ENCODE measurements around the gene TUBA4B.
"Not testable (repeated sequence)": the region's sequence is repeated elsewhere in the genome, so short reads cannot be mapped to it uniquely, and the experiment has no call there.

The TUBA4B gene

GRCh38 chr2:219247678-219248642 is 5.1 kb upstream of the TUBA4B start:
- peak; percentile 42 for DNase-seq (ENCODE audit: low read depth, low spot score)

- DNase-seq (ENCODE audit: low read depth, low spot score) = no peak
These were observed 4.2 kb upstream of the TUBA4B start for GRCh38 chr2:219248845-219249202.

GRCh38 chr2:219249203-219249980 is 3.7 kb upstream of the TUBA4B start:
- DNase-seq (ENCODE audit: low read depth, low spot score) = no peak

GRCh38 chr2:219250049-219250781 is 2.8 kb upstream of the TUBA4B start:
- DNase-seq (ENCODE audit: low read depth, low spot score) = no peak

GRCh38 chr2:219251656-219252055 is 1.4 kb upstream of the TUBA4B start:
- no peak for DNase-seq (ENCODE audit: low read depth, low spot score)

GRCh38 chr2:219252084-219252483 is 959 bp upstream of the TUBA4B start:
- DNase-seq (ENCODE audit: low read depth, low spot score) = no peak

GRCh38 chr2:219252570-219252899 is 508 bp upstream of the TUBA4B start:
- no peak for DNase-seq (ENCODE audit: low read depth, low spot score)

GRCh38 chr2:219253753-219254589 is 928 bp downstream of the TUBA4B start, which contains the start of gene TUBA4A:
TUBA4A (minus strand) TSS chr2:219253918; CDS start chr2:219253858, 60 bp downstream.
- peak; percentile 81 for DNase-seq (ENCODE audit: low read depth, low spot score)

- DNase-seq (ENCODE audit: low read depth, low spot score) = no peak
These were observed 1.7 kb downstream of the TUBA4B start for GRCh38 chr2:219254590-219255201.

- not testable (repeated sequence) for DNase-seq (ENCODE audit: low read depth, low spot score)
These were observed 5.9 kb downstream of the TUBA4B start for GRCh38 chr2:219258942-219259341.

- no peak for DNase-seq (ENCODE audit: low read depth, low spot score)
These were observed 8.2 kb downstream of the TUBA4B start for GRCh38 chr2:219261024-219261855.

- DNase-seq (ENCODE audit: low read depth, low spot score) = no peak
These were observed 13.2 kb downstream of the TUBA4B start for GRCh38 chr2:219266232-219266631.

GRCh38 chr2:219266886-219267285 is 13.8 kb downstream of the TUBA4B start:
- no peak for DNase-seq (ENCODE audit: low read depth, low spot score)

GRCh38 chr2:219268294-219268693 is 15.3 kb downstream of the TUBA4B start:
- no peak for DNase-seq (ENCODE audit: low read depth, low spot score)

GRCh38 chr2:219269362-219270054 is 16.5 kb downstream of the TUBA4B start:
- no peak for DNase-seq (ENCODE audit: low read depth, low spot score)

GRCh38 chr2:219270055-219270372 is 17.0 kb downstream of the TUBA4B start:
- no peak for DNase-seq (ENCODE audit: low read depth, low spot score)

- no peak for DNase-seq (ENCODE audit: low read depth, low spot score)
These were observed 18.0 kb downstream of the TUBA4B start for GRCh38 chr2:219271021-219271420.

GRCh38 chr2:219272356-219272755 is 19.3 kb downstream of the TUBA4B start:
- DNase-seq (ENCODE audit: low read depth, low spot score) = no peak

GRCh38 chr2:219272995-219273394 is 20.0 kb downstream of the TUBA4B start:
- no peak for DNase-seq (ENCODE audit: low read depth, low spot score)

Measured in activated CD4-positive, CD25-positive, alpha-beta regulatory T cell treated with anti-CD3 and anti-CD28 coated beads, Interleukin-2, amount 50 U/mL, for 16 hours (primary cell).